NCI-H460 (cell line): ENCODE measurements around the gene NUP153. TPM values are rescaled to one million over a fixed set of nuclear protein-coding genes. Genes with fewer than 3 reads are reported as not detected.
A peak's percentile ranks its signal among the peaks of the same experiment; 100 is the strongest.
"Not testable (repeated sequence)": the region's sequence is repeated elsewhere in the genome, so short reads cannot be mapped to it uniquely, and the experiment has no call there.

ENCODE experiments used
- DNase-seq: peaks from one replicate; pipeline ENCODE4 v3.0.0-alpha.2; 2016; ENCODE audit warnings: low read depth; ENCODE audit errors: extremely low read depth
- total RNA-seq: library from RNA; depleted of rRNA; stranded (reverse); fragments of >200 nt; shearing (Covaris generic); gene quantifications from 2 replicates; pipeline ENCODE4 v1.2.3, GENCODE V29; 2014

The NUP153 gene
- total RNA-seq, 1 experiment from 2014 or later = 31.2 TPM

- DNase-seq = no peak
These were observed 85.7 kb downstream of the NUP153 start for GRCh38 chr6:17621003-17621402.

GRCh38 chr6:17615794-17616193 is 90.9 kb downstream of the NUP153 start:
- no peak for DNase-seq

GRCh38 chr6:17612048-17612447 is 94.7 kb downstream of the NUP153 start:
- no peak for DNase-seq

- no peak for DNase-seq
These were observed 95.9 kb downstream of the NUP153 start for GRCh38 chr6:17610835-17611234.

- DNase-seq = no peak
These were observed 100.1 kb downstream of the NUP153 start for GRCh38 chr6:17606606-17607005.

- DNase-seq = no peak
These were observed 103.8 kb downstream of the NUP153 start for GRCh38 chr6:17602888-17603287.

- DNase-seq = no peak
These were observed 105.4 kb downstream of the NUP153 start for GRCh38 chr6:17601386-17601703.

GRCh38 chr6:17600527-17601385 is 106.0 kb downstream of the NUP153 start:
- DNase-seq = no peak

GRCh38 chr6:17599877-17600526 is 106.7 kb downstream of the NUP153 start, which contains the start of gene FAM8A1:
TSS of gene FAM8A1 (plus strand) at chr6:17600302. CDS start at chr6:17600410, 108 bp downstream.
- DNase-seq = peak; percentile 84

GRCh38 chr6:17596085-17596484 is 110.6 kb downstream of the NUP153 start:
- DNase-seq = no peak

GRCh38 chr6:17593246-17593645 is 113.5 kb downstream of the NUP153 start:
- DNase-seq = no peak

GRCh38 chr6:17591287-17591686 is 115.4 kb downstream of the NUP153 start:
- no peak for DNase-seq

GRCh38 chr6:17589406-17590096 is 117.2 kb downstream of the NUP153 start:
- DNase-seq = no peak

GRCh38 chr6:17588011-17588410 is 118.7 kb downstream of the NUP153 start:
- no peak for DNase-seq

GRCh38 chr6:17586623-17587022 is 120.1 kb downstream of the NUP153 start:
- DNase-seq = not testable (repeated sequence)

- no peak for DNase-seq
These were observed 120.8 kb downstream of the NUP153 start for GRCh38 chr6:17585766-17586490.

- peak; percentile 55 for DNase-seq
These were observed 122.4 kb downstream of the NUP153 start for GRCh38 chr6:17584241-17584803.

GRCh38 chr6:17583811-17584210 is 122.9 kb downstream of the NUP153 start:
- no peak for DNase-seq

- not testable (repeated sequence) for DNase-seq
These were observed 125.4 kb downstream of the NUP153 start for GRCh38 chr6:17581282-17581681.

GRCh38 chr6:17580518-17581048 is 126.1 kb downstream of the NUP153 start:
- DNase-seq = no peak
